Colonic mucosa (tissue), 4 donors: Measurements from ENCODE around the gene PPDPF. TPM values are rescaled to one million over a fixed set of nuclear protein-coding genes. Genes with fewer than 3 reads are reported as not detected.

Experiments
- DNase-seq: peaks from one replicate; pipeline ENCODE4 v3.0.0-alpha.2; 2020
- H3K27ac ChIP-seq: fragments of 200-600 bp; one replicate; pipeline ENCODE4 v1.8.0; 2021
- H3K27me3 ChIP-seq: fragments of 200-600 bp; one replicate; pipeline ENCODE4 v1.8.0; 2021
- H3K36me3 ChIP-seq: fragments of 200-600 bp; one replicate; pipeline ENCODE4 v1.8.0; 2021
- H3K4me1 ChIP-seq: fragments of 200-600 bp; one replicate; pipeline ENCODE4 v1.8.0; 2021; ENCODE audit warnings: mild to moderate bottlenecking
- H3K4me3 ChIP-seq: fragments of 200-600 bp; one replicate; pipeline ENCODE4 v1.8.0; 2021
- H3K9ac ChIP-seq, 2 donors: one replicate each; pipeline ENCODE4 v1.7.0; 2013; ENCODE audit warnings: control low read depth in 2 of 2, low read depth in 2 of 2, low read length in 2 of 2
- H3K9me3 ChIP-seq: fragments of 200-600 bp; one replicate; pipeline ENCODE4 v1.8.0; 2021
- CTCF ChIP-seq: fragments of 200-600 bp; IDR thresholded peaks from one replicate; pipeline ENCODE4 v1.8.0; 2022; ENCODE audit warnings: antibody characterized with exemption, mild to moderate bottlenecking
- intact Hi-C: fragments of 100-400 bp; cut with DNase I; formaldehyde crosslinking; loops from one replicate; pipeline ENCODE4 v1.14.1; 2022
- total RNA-seq, 2 donors: library from RNA; stranded (reverse); fragmentation: NEBNext Ultra II Directional in 1 of 2; extraction: Animal tissue kit (Norgen Biotek cat#: 25700) in 1 of 2; gene quantifications; one replicate each; pipeline ENCODE4 v1.2.1, GENCODE V29; 2021
- donor health status: healthy.
- donor health status: DM: no; HTN: no; CAD: no.
- donor health status: DM: no; HTN: no; CAD: no.

The PPDPF gene
- total RNA-seq, 2 donors from 2014 or later = 561 to 634 TPM

- Histone ChIP-seq H3K36me3 (no peaks in the 10 kb centered on the region), H3K9me3 (no peaks in the 10 kb centered on the region), H3K27me3 (peaks cover 43% of the 10 kb centered on the region), H3K4me1 (peaks cover 3% of the 10 kb centered on the region), H3K4me3 (no peak overlapping the region), H3K27ac (no peak overlapping the region), H3K9ac (no peak overlapping the region)
- TF ChIP-seq CTCF = no peak
- no peak for DNase-seq
- intact Hi-C loops = no loop called here
Measured at GRCh38 chr20:63497138-63497945, 23.2 kb upstream of the PPDPF start.

GRCh38 chr20:63497946-63498935, 22.3 kb upstream of the PPDPF start:
- H3K27me3 ChIP-seq = peaks cover 49% of the 10 kb centered on the region
- DNase-seq = no peak
- no peaks in the 10 kb centered on the region for H3K9me3 ChIP-seq
- no peak for TF ChIP-seq CTCF
- intact Hi-C loops = no loop called here
- H3K4me1 ChIP-seq = peaks cover 3% of the 10 kb centered on the region
- no peak overlapping the region for H3K27ac ChIP-seq
- no peaks in the 10 kb centered on the region for H3K36me3 ChIP-seq
- no peak overlapping the region for H3K4me3 ChIP-seq
- H3K9ac ChIP-seq = no peak overlapping the region

GRCh38 chr20:63498960-63499337, 21.6 kb upstream of the PPDPF start, which contains the start of gene EEF1A2:
EEF1A2 (minus strand) TSS chr20:63499083; CDS start chr20:63497763, 1,320 bp downstream.
- Histone ChIP-seq H3K9ac (no peak within 1 kb of the TSS), H3K4me3 (no peak within 1 kb of the TSS)
- no peak for DNase-seq

GRCh38 chr20:63499338-63499969, 21.1 kb upstream of the PPDPF start:
- Histone ChIP-seq H3K9ac (no peak overlapping the region), H3K36me3 (no peaks in the 10 kb centered on the region), H3K9me3 (no peaks in the 10 kb centered on the region), H3K4me3 (no peak overlapping the region), H3K27me3 (peaks cover 49% of the 10 kb centered on the region), H3K4me1 (peaks cover 3% of the 10 kb centered on the region), H3K27ac (no peak overlapping the region)
- intact Hi-C loops = no loop called here
- no peak for TF ChIP-seq CTCF
- DNase-seq = no peak

More at GRCh38 chr20:63498960-63499337, 21.6 kb upstream of the PPDPF start, which contains the start of gene EEF1A2:
- H3K9me3 ChIP-seq = no peaks in the 10 kb centered on the region
- no peak for TF ChIP-seq CTCF
- H3K27me3 ChIP-seq = peaks cover 49% of the 10 kb centered on the region
- intact Hi-C loops = no loop called here
- no peak within 1 kb of the TSS for H3K27ac ChIP-seq
- peaks cover 3% of the 10 kb centered on the region for H3K4me1 ChIP-seq
- H3K36me3 ChIP-seq = no peaks in the 10 kb centered on the region
